ENCODE results near the gene CHRDL2.

DNA sequence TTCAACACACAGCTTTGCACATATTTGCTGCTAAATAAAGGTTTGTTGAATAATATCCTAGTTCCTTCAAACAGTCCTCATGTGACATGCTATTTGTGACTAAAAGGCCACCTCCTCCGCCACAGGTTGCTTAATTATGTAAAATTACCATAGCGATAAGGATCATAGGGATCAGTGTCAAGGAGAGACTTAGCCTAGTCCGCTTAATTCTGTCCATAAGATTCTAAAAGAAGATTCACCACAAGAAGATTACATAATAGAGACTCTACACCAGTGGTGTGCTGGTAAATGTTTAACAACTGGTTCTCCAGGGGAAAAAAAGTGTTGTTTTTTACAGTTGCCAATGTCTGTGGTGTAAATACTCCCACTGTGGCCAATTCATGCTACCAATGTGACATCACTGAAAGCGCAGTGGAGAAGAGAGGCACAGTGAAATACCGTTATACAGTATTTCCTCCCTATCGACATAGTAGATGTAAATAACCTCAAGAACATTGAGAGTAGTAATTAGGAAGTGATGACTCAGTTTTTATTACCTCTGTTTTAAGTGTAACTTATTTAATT, 4.2 kb upstream of the CHRDL2 start:
- TF ChIP-seq, protein P1, sequence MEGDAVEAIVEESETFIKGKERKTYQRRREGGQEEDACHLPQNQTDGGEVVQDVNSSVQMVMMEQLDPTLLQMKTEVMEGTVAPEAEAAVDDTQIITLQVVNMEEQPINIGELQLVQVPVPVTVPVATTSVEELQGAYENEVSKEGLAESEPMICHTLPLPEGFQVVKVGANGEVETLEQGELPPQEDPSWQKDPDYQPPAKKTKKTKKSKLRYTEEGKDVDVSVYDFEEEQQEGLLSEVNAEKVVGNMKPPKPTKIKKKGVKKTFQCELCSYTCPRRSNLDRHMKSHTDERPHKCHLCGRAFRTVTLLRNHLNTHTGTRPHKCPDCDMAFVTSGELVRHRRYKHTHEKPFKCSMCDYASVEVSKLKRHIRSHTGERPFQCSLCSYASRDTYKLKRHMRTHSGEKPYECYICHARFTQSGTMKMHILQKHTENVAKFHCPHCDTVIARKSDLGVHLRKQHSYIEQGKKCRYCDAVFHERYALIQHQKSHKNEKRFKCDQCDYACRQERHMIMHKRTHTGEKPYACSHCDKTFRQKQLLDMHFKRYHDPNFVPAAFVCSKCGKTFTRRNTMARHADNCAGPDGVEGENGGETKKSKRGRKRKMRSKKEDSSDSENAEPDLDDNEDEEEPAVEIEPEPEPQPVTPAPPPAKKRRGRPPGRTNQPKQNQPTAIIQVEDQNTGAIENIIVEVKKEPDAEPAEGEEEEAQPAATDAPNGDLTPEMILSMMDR (conservative IDR thresholded peaks at IDR 0.05; ENCODE audit: low read length), result no peak
- no peak for TF ChIP-seq EZH2phosphoT487 (IDR thresholded peaks at IDR 0.05; ENCODE audit: borderline replicate concordance)
